H1 (cell line): ENCODE data around the gene SUGP2. TPM values are rescaled to one million over a fixed set of nuclear protein-coding genes. Genes with fewer than 3 reads are reported as not detected.

Source experiments
- CTCF ChIA-PET: fragments of 300-600 bp; sonication (Branson Sonifier 250); formaldehyde crosslinking; loops from one replicate; lab custom pipeline; 2021; ENCODE audit not compliant: partially characterized antibody; lab: Charles Lee
- POLR2A ChIA-PET: fragments of 300-600 bp; sonication (Branson Sonifier 250); formaldehyde crosslinking; loops from one replicate; lab custom pipeline; 2021; ENCODE audit warnings: inconsistent platforms; ENCODE audit not compliant: partially characterized antibody; lab: Charles Lee
- DNase-seq, 2 experiments: peaks; one replicate each; pipeline versions ENCODE4 v3.0.0 to v3.0.0-alpha.2; 2010 to 2022; ENCODE audit warnings: low spot score in 2 of 2, low read depth in 1 of 2, mixed read lengths in 1 of 2
- FAIRE-seq: peaks from 2 replicates; lab custom pipeline; 2011; peaks lifted over from hg19 to GRCh38; lab: Jason Lieb, UNC
- H2AFZ ChIP-seq: 2 replicates; pipeline ENCODE4 v1.8.1; 2012; ENCODE audit warnings: low read length, inconsistent platforms
- H2AK5ac ChIP-seq: 2 replicates; pipeline ENCODE4 v1.6.1; 2013; ENCODE audit warnings: low read depth, low read length
- H2BK120ac ChIP-seq: replicated peaks from 2 replicates; pipeline ENCODE3; 2013; ENCODE audit warnings: low read depth, low read length, inconsistent platforms
- H2BK12ac ChIP-seq: 2 replicates; pipeline ENCODE4 v1.6.1; 2013; ENCODE audit warnings: low read depth, low read length
- H2BK15ac ChIP-seq: 2 replicates; pipeline ENCODE4 v1.6.1; 2013; ENCODE audit warnings: low read length
- H2BK20ac ChIP-seq: 2 replicates; pipeline ENCODE4 v1.6.1; 2013; ENCODE audit warnings: low read length
- H2BK5ac ChIP-seq: 2 replicates; pipeline ENCODE4 v1.6.1; 2013; ENCODE audit warnings: low read depth, low read length
- H3K14ac ChIP-seq: 2 replicates; pipeline ENCODE4 v1.6.1; 2013; ENCODE audit warnings: inconsistent platforms; ENCODE audit not compliant: insufficient read length
- H3K18ac ChIP-seq: 2 replicates; pipeline ENCODE4 v1.6.1; 2013; ENCODE audit warnings: low read length; ENCODE audit errors: extremely low read depth
- H3K23ac ChIP-seq: 2 replicates; pipeline ENCODE4 v1.6.1; 2013; ENCODE audit warnings: inconsistent platforms; ENCODE audit not compliant: insufficient read length
- H3K23me2 ChIP-seq: 2 replicates; pipeline ENCODE4 v1.6.1; 2013; ENCODE audit warnings: low read depth, low read length
- H3K27ac ChIP-seq: 2 replicates; pipeline ENCODE4 v1.6.1; 2011; ENCODE audit warnings: low read depth, low read length, inconsistent platforms
- H3K27me3 ChIP-seq, 4 experiments: replicated peaks in 1 of 4; 1 replicate in 1 of 4; 2 replicates in 3 of 4; pipeline versions ENCODE4 v1.6.1 to v1.8.1; 2011 to 2013; ENCODE audit warnings: low read length in 3 of 4, mild to moderate bottlenecking in 3 of 4, inconsistent platforms in 2 of 4, mixed read lengths in 2 of 4, moderate library complexity in 1 of 4; ENCODE audit not compliant: control insufficient read depth in 3 of 4, insufficient read depth in 3 of 4; ENCODE audit errors: extremely low read depth in 1 of 4
- H3K36me3 ChIP-seq, 4 experiments: 2 replicates each; pipeline versions ENCODE4 v1.6.1 to v1.8.1; 2011 to 2013; ENCODE audit warnings: mild to moderate bottlenecking in 4 of 4, low read length in 3 of 4, moderate library complexity in 2 of 4, control low read depth in 1 of 4, inconsistent platforms in 1 of 4; ENCODE audit not compliant: insufficient read depth in 4 of 4, control insufficient read depth in 2 of 4
- H3K4ac ChIP-seq: replicated peaks from 2 replicates; pipeline ENCODE3; 2013; ENCODE audit warnings: low read length, low read depth, mixed read lengths, inconsistent platforms; ENCODE audit not compliant: insufficient read length
- H3K4me1 ChIP-seq, 4 experiments: replicated peaks in 1 of 4; 1 replicate in 1 of 4; 2 replicates in 3 of 4; pipeline versions ENCODE4 v1.6.1 to v1.8.1; 2011 to 2013; ENCODE audit warnings: low read length in 3 of 4, inconsistent platforms in 2 of 4, mixed read lengths in 1 of 4; ENCODE audit not compliant: insufficient read depth in 4 of 4, control insufficient read depth in 3 of 4
- H3K4me2 ChIP-seq, 2 experiments: 2 replicates each; pipeline versions ENCODE4 v1.6.1 to v1.8.1; 2011 to 2013; ENCODE audit warnings: low read depth in 2 of 2, low read length in 2 of 2, control low read depth in 1 of 2, inconsistent platforms in 1 of 2, mild to moderate bottlenecking in 1 of 2; ENCODE audit not compliant: insufficient read depth in 1 of 2
- H3K4me3 ChIP-seq, 4 experiments: fragments of 200-600, 300-600 bp in 1 of 4; sonication (generic), shearing (Covaris generic), sonication (Bioruptor Twin) in 1 of 4; 2 replicates each; pipeline versions ENCODE4 v1.5.1 to v1.8.1; 2011 to 2016; ENCODE audit warnings: low read length in 4 of 4, low read depth in 3 of 4, control low read depth in 2 of 4, inconsistent platforms in 2 of 4, mild to moderate bottlenecking in 2 of 4, mixed read lengths in 1 of 4, moderate library complexity in 1 of 4; ENCODE audit not compliant: insufficient read depth in 2 of 4; ENCODE audit errors: extremely low read depth in 1 of 4
- H3K56ac ChIP-seq: replicated peaks from 2 replicates; pipeline ENCODE3; 2013; ENCODE audit warnings: low read depth, mild to moderate bottlenecking, mixed read lengths, low read length, inconsistent platforms; ENCODE audit not compliant: insufficient read length
- H3K79me1 ChIP-seq: 2 replicates; pipeline ENCODE4 v1.6.1; 2013; ENCODE audit warnings: low read depth, low read length, control low read depth
- H3K79me2 ChIP-seq, 2 experiments: 2 replicates each; pipeline versions ENCODE4 v1.6.1 to v1.8.1; 2012 to 2013; ENCODE audit warnings: low read length in 2 of 2, mild to moderate bottlenecking in 2 of 2, inconsistent platforms in 1 of 2; ENCODE audit not compliant: insufficient read depth in 2 of 2, control insufficient read depth in 1 of 2
- H3K9ac ChIP-seq, 4 experiments: replicated peaks in 1 of 4; 1 replicate in 1 of 4; 2 replicates in 3 of 4; pipeline versions ENCODE4 v1.6.1 to v1.8.1; 2011 to 2013; ENCODE audit warnings: low read depth in 3 of 4, low read length in 3 of 4, control low read depth in 2 of 4, mild to moderate bottlenecking in 2 of 4, moderate library complexity in 2 of 4, inconsistent platforms in 1 of 4; ENCODE audit errors: extremely low read depth in 1 of 4
- H3K9me3 ChIP-seq, 2 experiments: 2 replicates each; pipeline versions ENCODE4 v1.6.1 to v1.8.1; 2012 to 2013; ENCODE audit warnings: mild to moderate bottlenecking in 2 of 2, moderate library complexity in 2 of 2, control low read depth in 1 of 2, inconsistent platforms in 1 of 2, low read depth in 1 of 2, low read length in 1 of 2, mixed read lengths in 1 of 2; ENCODE audit not compliant: insufficient read depth in 2 of 2
- H4K20me1 ChIP-seq, 2 experiments: replicated peaks in 1 of 2; 2 replicates each; pipeline versions ENCODE3 to v1.8.1; 2011 to 2013; ENCODE audit warnings: inconsistent platforms in 2 of 2, low read length in 2 of 2, mild to moderate bottlenecking in 1 of 2; ENCODE audit not compliant: insufficient read depth in 2 of 2, control insufficient read depth in 1 of 2
- H4K5ac ChIP-seq: 2 replicates; pipeline ENCODE4 v1.6.1; 2013; ENCODE audit warnings: low read length, low read depth, mixed read lengths, inconsistent platforms; ENCODE audit not compliant: insufficient read length
- H4K8ac ChIP-seq: 2 replicates; pipeline ENCODE4 v1.8.0; 2013; ENCODE audit warnings: mild to moderate bottlenecking, moderate library complexity, low read length, inconsistent platforms; ENCODE audit not compliant: insufficient read depth; ENCODE audit errors: extremely low read depth
- H4K91ac ChIP-seq: replicated peaks from 2 replicates; pipeline ENCODE3; 2013; ENCODE audit warnings: low read length, mixed read lengths, inconsistent platforms; ENCODE audit not compliant: insufficient read length
- BACH1 ChIP-seq: IDR thresholded peaks from 2 replicates; pipeline ENCODE4 v1.6.1; 2012; ENCODE audit warnings: low read length, improper control_type of control experiment
- CHD2 ChIP-seq: IDR thresholded peaks from 2 replicates; pipeline ENCODE4 v1.6.1; 2012; ENCODE audit warnings: low read length, improper control_type of control experiment
- EGR1 ChIP-seq: IDR thresholded peaks from 2 replicates; pipeline ENCODE4 v1.6.1; 2011; ENCODE audit warnings: low read depth, low read length, borderline replicate concordance
- EZH2 ChIP-seq: fragments of 200-600 bp; sonication (generic); IDR thresholded peaks from 2 replicates; pipeline ENCODE4 v1.7.1; 2012; ENCODE audit warnings: low read depth, mild to moderate bottlenecking, moderate library complexity, low read length, inconsistent platforms; ENCODE audit not compliant: severe bottlenecking
- NANOG ChIP-seq: IDR thresholded peaks from 2 replicates; pipeline ENCODE4 v1.6.1; 2011; ENCODE audit warnings: low read length, low read depth, mild to moderate bottlenecking, inconsistent platforms; ENCODE audit not compliant: insufficient read depth, poor library complexity, severe bottlenecking
- RBBP5 ChIP-seq: IDR thresholded peaks from 2 replicates; pipeline ENCODE4 v1.7.1; 2012; ENCODE audit warnings: low read depth, mild to moderate bottlenecking, inconsistent platforms, low read length, moderate library complexity, borderline replicate concordance
- SAP30 ChIP-seq: fragments of 300-600 bp; sonication (generic); IDR thresholded peaks from 2 replicates; pipeline ENCODE4 v1.7.1; 2012; ENCODE audit warnings: low read length, moderate library complexity, mild to moderate bottlenecking, inconsistent platforms; ENCODE audit not compliant: insufficient read depth, insufficient replicate concordance
- SRF ChIP-seq: IDR thresholded peaks from 2 replicates; pipeline ENCODE4 v1.6.1; 2011; ENCODE audit warnings: mild to moderate bottlenecking, low read depth, low read length, moderate library complexity
- TBP ChIP-seq: IDR thresholded peaks from 2 replicates; pipeline ENCODE4 v1.6.1; 2011; ENCODE audit warnings: low read depth, low read length, improper control_type of control experiment
- WGBS, 2 experiments: shearing (Covaris generic) in 1 of 2; methylation state at CpG; one replicate each; pipeline versions ENCODE4 v1.1.6 to v1.1.7; 2013 to 2015; ENCODE audit warnings: low lambda C conversion rate in 2 of 2, mixed read lengths in 2 of 2, inconsistent platforms in 1 of 2, low coverage in 1 of 2, missing lambda C conversion rate in 1 of 2; ENCODE audit not compliant: insufficient replicate concordance in 2 of 2, insufficient coverage in 1 of 2, insufficient read length in 1 of 2; ENCODE audit errors: extremely low coverage in 1 of 2, missing lambda C conversion rate in 1 of 2; 5-methylcytosine and 5-hydroxymethylcytosine counted together
- polyA plus RNA-seq, 7 experiments: library from polyadenylated mRNA; depleted of rRNA in 3 of 7; stranded (reverse) in 5 of 7; unstranded in 2 of 7; fragments of >200 nt in 5 of 7; fragments of 200-250 nt in 2 of 7; gene quantifications; 1 replicate in 5 of 7; 2 replicates in 1 of 7; 4 replicates in 1 of 7; pipeline versions ENCODE4 v1.2.1 to v1.2.3, GENCODE V29; 2011 to 2013; ENCODE audit warnings: missing spikeins in 2 of 7, mixed read lengths in 2 of 7
- total RNA-seq: library from RNA; stranded (reverse); fragmentation: NEBNext Ultra II Directional; extraction: Animal tissue kit (Norgen Biotek cat#: 25700); gene quantifications from 2 replicates; pipeline ENCODE4 v1.2.1, GENCODE V29; 2021
- TF ChIP-seq, protein P1 (sequence below), 3 experiments: IDR thresholded peaks; 1 replicate in 2 of 3; 2 replicates in 1 of 3; pipeline versions ENCODE4 v1.5.1 to v1.6.1; 2011; ENCODE audit warnings: low read length in 3 of 3, mild to moderate bottlenecking in 3 of 3, inconsistent platforms in 2 of 3, low read depth in 1 of 3, moderate library complexity in 1 of 3; ENCODE audit not compliant: insufficient read depth in 1 of 3; ENCODE audit errors: control extremely low read depth in 1 of 3

SUGP2 gene
- total and polyA plus RNA-seq, 2 of the 8 experiments (the other 6 are each of a cell fraction or from before 2014, with no cell fraction given), result 57.7 to 114 TPM

DNA sequence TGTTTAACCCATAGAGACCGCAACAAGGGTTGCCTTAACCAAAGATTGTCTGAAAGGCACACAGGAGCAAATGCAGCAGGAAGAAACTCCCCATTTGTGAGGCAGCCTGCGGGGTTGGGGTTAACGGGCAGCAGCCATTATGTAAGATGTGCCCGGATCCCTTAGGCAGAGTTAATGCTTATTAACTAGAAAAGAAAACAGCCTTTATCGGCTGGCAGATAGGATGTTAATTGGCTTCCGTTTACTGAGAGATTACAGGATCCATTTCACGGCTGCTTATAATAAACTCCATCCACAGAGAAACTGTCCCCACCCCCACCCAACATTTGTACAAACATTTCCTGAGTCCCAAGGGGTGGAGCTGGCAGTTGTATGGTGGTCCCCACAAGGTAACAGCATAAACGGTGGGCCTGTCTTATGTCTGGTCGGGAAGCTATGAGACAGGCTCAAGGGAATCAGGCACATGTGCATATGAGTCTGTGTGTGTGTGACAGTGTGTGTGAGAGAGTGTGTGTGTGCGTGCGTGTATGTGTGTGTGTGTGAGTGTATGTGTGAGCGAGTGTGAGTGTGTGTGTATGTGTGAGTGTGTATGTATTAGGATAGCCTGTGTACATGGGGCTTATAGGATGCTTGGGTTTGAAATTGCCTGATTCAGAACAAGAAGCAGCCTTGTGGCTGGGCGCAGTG, 41.0 kb upstream of the SUGP2 start:
- Histone ChIP-seq H3K23ac (no peak overlapping the region), H3K27me3 (peaks cover 0 to 34% (median 25%) of the 10 kb centered on the region in 4 experiments; a peak in 6 of 7 replicates), H3K9me3 (no peaks in the 10 kb centered on the region), H2AFZ (no peak overlapping the region), H4K5ac (no peak overlapping the region), H3K27ac (no peak overlapping the region), H2BK5ac (no peak overlapping the region), H4K8ac (no peak overlapping the region), H3K36me3 (no peaks in the 10 kb centered on the region), H4K20me1 (peaks cover 0 to 4% of the 10 kb centered on the region in 2 experiments), H3K56ac (no peak overlapping the region), H2BK120ac (no peak overlapping the region), H3K18ac (no peak overlapping the region), H3K4me1 (no peaks in the 10 kb centered on the region), H3K79me2 (no peaks in the 10 kb centered on the region), H2BK12ac (no peak overlapping the region), H4K91ac (no peak overlapping the region), H2BK15ac (no peak overlapping the region), H3K14ac (no peak overlapping the region), H3K4ac (no peak overlapping the region), H3K79me1 (no peaks in the 10 kb centered on the region), H3K4me2 (no peak overlapping the region), H2BK20ac (no peak overlapping the region), H3K23me2 (no peaks in the 10 kb centered on the region; the same call in 1 of the 2 replicates), H3K9ac (peak overlapping the region in 1 of 4 experiments; percentile 60; a peak in 1 of 7 replicates), H2AK5ac (no peak overlapping the region), H3K4me3 (no peak overlapping the region; a peak in 1 of 8 replicates)
- ChIA-PET CTCF (interaction anchor here (1.2 to 3.0 kb wide), 4 partner anchors 20 to 66 kb away, joined by 3 to 13 read pairs (median 5); no protein-coding TSS in a partner anchor), POLR2A (interaction anchor here (1.0 to 1.6 kb wide), 2 partner anchors 31 to 66 kb away, joined by 3 to 6 read pairs; no protein-coding TSS in a partner anchor)
- WGBS, 2 experiments, result 86 to 100% methylated on average over 3 to 13 of the region's 13 CpGs
- no peak for FAIRE-seq
- TF ChIP-seq SAP30 (no peak), EGR1 (no peak), CHD2 (no peak), EZH2 (no peak), BACH1 (no peak), TBP (no peak), NANOG (no peak), RBBP5 (no peak), SRF (no peak)
- TF ChIP-seq, protein P1, sequence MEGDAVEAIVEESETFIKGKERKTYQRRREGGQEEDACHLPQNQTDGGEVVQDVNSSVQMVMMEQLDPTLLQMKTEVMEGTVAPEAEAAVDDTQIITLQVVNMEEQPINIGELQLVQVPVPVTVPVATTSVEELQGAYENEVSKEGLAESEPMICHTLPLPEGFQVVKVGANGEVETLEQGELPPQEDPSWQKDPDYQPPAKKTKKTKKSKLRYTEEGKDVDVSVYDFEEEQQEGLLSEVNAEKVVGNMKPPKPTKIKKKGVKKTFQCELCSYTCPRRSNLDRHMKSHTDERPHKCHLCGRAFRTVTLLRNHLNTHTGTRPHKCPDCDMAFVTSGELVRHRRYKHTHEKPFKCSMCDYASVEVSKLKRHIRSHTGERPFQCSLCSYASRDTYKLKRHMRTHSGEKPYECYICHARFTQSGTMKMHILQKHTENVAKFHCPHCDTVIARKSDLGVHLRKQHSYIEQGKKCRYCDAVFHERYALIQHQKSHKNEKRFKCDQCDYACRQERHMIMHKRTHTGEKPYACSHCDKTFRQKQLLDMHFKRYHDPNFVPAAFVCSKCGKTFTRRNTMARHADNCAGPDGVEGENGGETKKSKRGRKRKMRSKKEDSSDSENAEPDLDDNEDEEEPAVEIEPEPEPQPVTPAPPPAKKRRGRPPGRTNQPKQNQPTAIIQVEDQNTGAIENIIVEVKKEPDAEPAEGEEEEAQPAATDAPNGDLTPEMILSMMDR (IDR thresholded peaks at IDR 0.05; ENCODE audit: control extremely low read depth in 1 of 3, insufficient read depth in 1 of 3, low read depth in 1 of 3, low read length in 3 of 3), result no peak
- no peak for DNase-seq
